ENCODE data around the gene C1orf141.
"Not testable (repeated sequence)": the region's sequence is repeated elsewhere in the genome, so short reads cannot be mapped to it uniquely, and the experiment has no call there.

Gene C1orf141

GRCh38 chr1:67148516-67149178 is 13.9 kb upstream of the C1orf141 start:
- H4K20me1 ChIP-seq (ENCODE audit: insufficient read depth), result no peaks in the 10 kb centered on the region
- TF ChIP-seq, protein P1, sequence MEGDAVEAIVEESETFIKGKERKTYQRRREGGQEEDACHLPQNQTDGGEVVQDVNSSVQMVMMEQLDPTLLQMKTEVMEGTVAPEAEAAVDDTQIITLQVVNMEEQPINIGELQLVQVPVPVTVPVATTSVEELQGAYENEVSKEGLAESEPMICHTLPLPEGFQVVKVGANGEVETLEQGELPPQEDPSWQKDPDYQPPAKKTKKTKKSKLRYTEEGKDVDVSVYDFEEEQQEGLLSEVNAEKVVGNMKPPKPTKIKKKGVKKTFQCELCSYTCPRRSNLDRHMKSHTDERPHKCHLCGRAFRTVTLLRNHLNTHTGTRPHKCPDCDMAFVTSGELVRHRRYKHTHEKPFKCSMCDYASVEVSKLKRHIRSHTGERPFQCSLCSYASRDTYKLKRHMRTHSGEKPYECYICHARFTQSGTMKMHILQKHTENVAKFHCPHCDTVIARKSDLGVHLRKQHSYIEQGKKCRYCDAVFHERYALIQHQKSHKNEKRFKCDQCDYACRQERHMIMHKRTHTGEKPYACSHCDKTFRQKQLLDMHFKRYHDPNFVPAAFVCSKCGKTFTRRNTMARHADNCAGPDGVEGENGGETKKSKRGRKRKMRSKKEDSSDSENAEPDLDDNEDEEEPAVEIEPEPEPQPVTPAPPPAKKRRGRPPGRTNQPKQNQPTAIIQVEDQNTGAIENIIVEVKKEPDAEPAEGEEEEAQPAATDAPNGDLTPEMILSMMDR (conservative IDR thresholded peaks at IDR 0.05; ENCODE audit: low read depth, low read length), result no peak
- peaks cover 8% of the 10 kb centered on the region for H3K4me1 ChIP-seq (ENCODE audit: low read depth, poor library complexity, severe bottlenecking)
- H3K4me3 ChIP-seq (IDR thresholded peaks at IDR 0.05; ENCODE audit: insufficient read depth, low read depth, low read length), result no peak overlapping the region
- no peaks in the 10 kb centered on the region for H3K79me2 ChIP-seq (ENCODE audit: insufficient read depth, low read depth)
- H3K36me3 ChIP-seq (ENCODE audit: insufficient read depth), result no peaks in the 10 kb centered on the region
- no peak overlapping the region for H3K27ac ChIP-seq
- peak overlapping the region; percentile 47; the same call in 1 of the 2 replicates for H2AFZ ChIP-seq (ENCODE audit: low read depth)
- no peaks in the 10 kb centered on the region for H3K27me3 ChIP-seq (ENCODE audit: insufficient read depth, low read depth)
- H3K9ac ChIP-seq, result no peak overlapping the region
- no peak overlapping the region for H3K4me2 ChIP-seq

GRCh38 chr1:67147973-67148372 is 13.2 kb upstream of the C1orf141 start:
- not testable (repeated sequence) for H3K9ac ChIP-seq; H3K27me3 ChIP-seq (ENCODE audit: insufficient read depth, low read depth)

DNA sequence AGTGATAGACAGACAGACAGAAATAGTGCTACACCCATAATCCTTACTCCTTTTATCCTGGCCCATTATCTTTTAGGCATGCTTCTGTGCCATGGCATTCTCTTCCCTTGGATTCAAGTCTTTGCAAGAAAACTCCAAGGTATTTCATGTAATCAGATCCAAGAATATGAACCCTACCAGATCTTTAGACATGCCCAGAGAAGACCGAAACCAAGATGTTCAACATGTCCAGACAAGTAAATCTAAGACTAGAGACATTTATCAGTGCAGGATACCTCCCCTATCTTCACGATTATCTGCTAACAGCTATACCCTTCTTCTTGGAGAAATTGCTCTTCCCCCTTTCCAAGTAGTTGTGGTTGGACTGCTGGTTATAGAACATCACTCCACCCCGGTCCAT is 11.8 kb upstream of the C1orf141 start:
- Histone ChIP-seq H3K4me1 (ENCODE audit: low read depth, poor library complexity, severe bottlenecking) (peaks cover 8% of the 10 kb centered on the region), H3K79me2 (ENCODE audit: insufficient read depth, low read depth) (no peaks in the 10 kb centered on the region), H3K4me2 (no peak overlapping the region), H4K20me1 (ENCODE audit: insufficient read depth) (no peaks in the 10 kb centered on the region), H3K27ac (no peak overlapping the region), H3K4me3 (IDR thresholded peaks at IDR 0.05; ENCODE audit: insufficient read depth, low read depth, low read length) (no peak overlapping the region), H2AFZ (ENCODE audit: low read depth) (no peak overlapping the region), H3K27me3 (ENCODE audit: insufficient read depth, low read depth) (no peaks in the 10 kb centered on the region), H3K9ac (no peak overlapping the region), H3K36me3 (ENCODE audit: insufficient read depth) (no peaks in the 10 kb centered on the region)
- TF ChIP-seq, protein P1 (conservative IDR thresholded peaks at IDR 0.05; ENCODE audit: low read depth, low read length), result no peak

More at GRCh38 chr1:67147973-67148372, 13.2 kb upstream of the C1orf141 start:
- H3K36me3 ChIP-seq (ENCODE audit: insufficient read depth); H3K27ac ChIP-seq; H2AFZ ChIP-seq (ENCODE audit: low read depth); H3K79me2 ChIP-seq (ENCODE audit: insufficient read depth, low read depth); H4K20me1 ChIP-seq (ENCODE audit: insufficient read depth); H3K4me1 ChIP-seq (ENCODE audit: low read depth, poor library complexity, severe bottlenecking); H3K4me3 ChIP-seq (IDR thresholded peaks at IDR 0.05; ENCODE audit: insufficient read depth, low read depth, low read length); H3K4me2 ChIP-seq: not testable (repeated sequence)

DNA sequence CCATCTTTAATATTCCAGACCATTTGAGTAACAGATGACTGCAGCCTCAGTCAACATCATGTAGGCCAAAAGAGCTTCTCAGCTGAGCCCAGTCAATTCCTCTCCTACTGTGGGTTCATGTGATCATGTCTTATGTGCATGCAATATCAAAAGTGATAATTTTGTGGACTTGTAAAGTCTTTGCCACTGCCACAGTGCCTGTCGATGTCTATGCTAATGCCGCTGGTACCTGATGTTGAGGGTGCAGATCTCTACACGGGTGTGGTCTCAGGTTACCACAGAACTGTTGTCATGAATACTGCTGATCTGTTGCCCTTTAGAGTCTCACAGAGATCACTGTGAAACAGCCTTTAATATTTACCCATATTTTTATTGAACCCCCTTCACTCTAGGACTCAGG is 11.3 kb upstream of the C1orf141 start:
- H3K27ac ChIP-seq, result no peak overlapping the region
- no peaks in the 10 kb centered on the region for H3K79me2 ChIP-seq (ENCODE audit: insufficient read depth, low read depth)
- H3K9ac ChIP-seq, result no peak overlapping the region
- no peaks in the 10 kb centered on the region for H4K20me1 ChIP-seq (ENCODE audit: insufficient read depth)
- H3K4me2 ChIP-seq, result no peak overlapping the region
- no peak overlapping the region for H2AFZ ChIP-seq (ENCODE audit: low read depth)
- H3K27me3 ChIP-seq (ENCODE audit: insufficient read depth, low read depth), result no peaks in the 10 kb centered on the region
- no peaks in the 10 kb centered on the region for H3K36me3 ChIP-seq (ENCODE audit: insufficient read depth)
- TF ChIP-seq, protein P1 (conservative IDR thresholded peaks at IDR 0.05; ENCODE audit: low read depth, low read length), result no peak
- H3K4me3 ChIP-seq (IDR thresholded peaks at IDR 0.05; ENCODE audit: insufficient read depth, low read depth, low read length), result no peak overlapping the region
- peaks cover 8% of the 10 kb centered on the region for H3K4me1 ChIP-seq (ENCODE audit: low read depth, poor library complexity, severe bottlenecking)

DNA sequence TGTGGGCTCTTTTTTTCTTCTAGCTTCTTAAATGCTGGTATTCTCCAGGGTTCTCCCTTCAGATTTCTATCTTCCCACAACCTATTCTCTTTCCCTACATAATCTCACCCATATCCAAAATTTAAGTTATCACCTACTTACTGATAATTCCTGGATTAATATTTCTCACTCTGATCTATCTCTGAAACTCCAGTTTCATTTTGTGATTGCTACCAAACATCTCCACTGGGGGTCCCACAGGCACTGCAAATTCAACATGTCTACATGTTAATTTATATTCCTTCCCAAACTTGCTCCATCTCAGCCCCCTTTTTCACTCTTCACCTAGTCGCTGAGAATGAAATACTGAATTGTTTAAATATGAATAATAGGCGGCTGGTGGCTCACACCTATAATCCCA is 9.9 kb upstream of the C1orf141 start:
- Histone ChIP-seq H3K27me3 (ENCODE audit: insufficient read depth, low read depth) (no peaks in the 10 kb centered on the region), H3K4me1 (ENCODE audit: low read depth, poor library complexity, severe bottlenecking) (peaks cover 8% of the 10 kb centered on the region), H4K20me1 (ENCODE audit: insufficient read depth) (no peaks in the 10 kb centered on the region), H3K36me3 (ENCODE audit: insufficient read depth) (no peaks in the 10 kb centered on the region), H2AFZ (ENCODE audit: low read depth) (no peak overlapping the region), H3K27ac (no peak overlapping the region), H3K4me2 (no peak overlapping the region), H3K9ac (no peak overlapping the region), H3K79me2 (ENCODE audit: insufficient read depth, low read depth) (no peaks in the 10 kb centered on the region), H3K4me3 (IDR thresholded peaks at IDR 0.05; ENCODE audit: insufficient read depth, low read depth, low read length) (no peak overlapping the region)
- TF ChIP-seq, protein P1 (conservative IDR thresholded peaks at IDR 0.05; ENCODE audit: low read depth, low read length), result peak; percentile 41

All from KMS-11 (cell line).